Mesenchymal stem cell (in vitro differentiated cells and primary cell): ENCODE data around the gene CDKN2C. TPM values are rescaled to one million over a fixed set of nuclear protein-coding genes. Genes with fewer than 3 reads are reported as not detected.

Experiments used
- DNase-seq: peaks from one replicate; pipeline ENCODE4 v3.0.0-alpha.2; 2013
- H2AFZ ChIP-seq: one replicate; pipeline ENCODE4 v1.6.1; 2013; ENCODE audit warnings: low read depth, mild to moderate bottlenecking, control low read depth, inconsistent platforms, low read length, moderate library complexity
- H2AK5ac ChIP-seq: 2 replicates; pipeline ENCODE4 v1.6.1; 2013; ENCODE audit warnings: low read length, moderate library complexity, mild to moderate bottlenecking, inconsistent platforms; ENCODE audit not compliant: severe bottlenecking
- H2BK120ac ChIP-seq: one replicate; pipeline ENCODE4 v1.6.1; 2013; ENCODE audit warnings: low read depth, mild to moderate bottlenecking, inconsistent platforms, low read length, moderate library complexity
- H2BK12ac ChIP-seq, 2 experiments: one replicate each; pipeline ENCODE4 v1.6.1; 2013; ENCODE audit warnings: inconsistent platforms in 2 of 2, low read length in 2 of 2, mild to moderate bottlenecking in 2 of 2, moderate library complexity in 2 of 2, control low read depth in 1 of 2
- H2BK15ac ChIP-seq: one replicate; pipeline ENCODE4 v1.6.1; 2013; ENCODE audit warnings: mild to moderate bottlenecking, low read depth, inconsistent platforms; ENCODE audit not compliant: poor library complexity, severe bottlenecking
- H2BK5ac ChIP-seq: 2 replicates; pipeline ENCODE4 v1.6.1; 2013; ENCODE audit warnings: low read depth, mild to moderate bottlenecking, low read length, control low read depth, inconsistent platforms; ENCODE audit not compliant: poor library complexity, severe bottlenecking
- H3K14ac ChIP-seq, 2 experiments: one replicate each; pipeline ENCODE4 v1.6.1; 2013; ENCODE audit warnings: inconsistent platforms in 2 of 2, low read length in 2 of 2, control low read depth in 1 of 2, mild to moderate bottlenecking in 1 of 2, moderate library complexity in 1 of 2
- H3K18ac ChIP-seq, 2 experiments: one replicate each; pipeline ENCODE4 v1.6.1; 2013; ENCODE audit warnings: inconsistent platforms in 2 of 2, low read length in 2 of 2, control low read depth in 1 of 2, low read depth in 1 of 2, mild to moderate bottlenecking in 1 of 2
- H3K23ac ChIP-seq, 2 experiments: one replicate each; pipeline ENCODE4 v1.6.1; 2013; ENCODE audit warnings: inconsistent platforms in 2 of 2, low read length in 2 of 2, mild to moderate bottlenecking in 2 of 2, moderate library complexity in 2 of 2, control low read depth in 1 of 2
- H3K27ac ChIP-seq: 2 replicates; pipeline ENCODE4 v1.5.1; 2013; ENCODE audit warnings: mild to moderate bottlenecking, moderate library complexity, low read length, control low read depth, inconsistent platforms; ENCODE audit not compliant: poor library complexity, severe bottlenecking
- H3K27me3 ChIP-seq, 2 experiments: 2 replicates each; pipeline versions ENCODE4 v1.6.1 to v1.7.0; 2013; ENCODE audit warnings: low read length in 2 of 2, mild to moderate bottlenecking in 2 of 2, moderate library complexity in 2 of 2, control low read depth in 1 of 2, inconsistent platforms in 1 of 2; ENCODE audit not compliant: control insufficient read depth in 1 of 2, insufficient read depth in 1 of 2
- H3K36me3 ChIP-seq, 2 experiments: 2 replicates each; pipeline versions ENCODE4 v1.6.1 to v1.7.0; 2013; ENCODE audit warnings: low read length in 2 of 2, control low read depth in 1 of 2, inconsistent platforms in 1 of 2, low read depth in 1 of 2, mild to moderate bottlenecking in 1 of 2; ENCODE audit not compliant: insufficient read depth in 2 of 2, control insufficient read depth in 1 of 2
- H3K4ac ChIP-seq, 2 experiments: one replicate each; pipeline ENCODE4 v1.6.1; 2013; ENCODE audit warnings: inconsistent platforms in 2 of 2, low read length in 2 of 2, mild to moderate bottlenecking in 2 of 2, moderate library complexity in 2 of 2, control low read depth in 1 of 2, low read depth in 1 of 2
- H3K4me1 ChIP-seq: 2 replicates; pipeline ENCODE4 v1.6.1; 2013; ENCODE audit warnings: low read depth, low read length, control low read depth; ENCODE audit not compliant: control insufficient read depth, insufficient read depth
- H3K4me2 ChIP-seq: 2 replicates; pipeline ENCODE4 v1.6.1; 2013; ENCODE audit warnings: low read length, mild to moderate bottlenecking, inconsistent platforms; ENCODE audit not compliant: poor library complexity, severe bottlenecking
- H3K4me3 ChIP-seq, 2 experiments: 2 replicates each; pipeline versions ENCODE4 v1.5.1 to v1.7.0; 2013; ENCODE audit warnings: low read length in 2 of 2, mild to moderate bottlenecking in 2 of 2, control low read depth in 1 of 2, low read depth in 1 of 2; ENCODE audit not compliant: insufficient read depth in 1 of 2
- H3K79me1 ChIP-seq: replicated peaks from 2 replicates; pipeline ENCODE4 v1.6.1; 2013; ENCODE audit warnings: mild to moderate bottlenecking, control low read depth, low read length, inconsistent platforms; ENCODE audit not compliant: poor library complexity, severe bottlenecking
- H3K9ac ChIP-seq: 2 replicates; pipeline ENCODE4 v1.7.0; 2013; ENCODE audit warnings: mild to moderate bottlenecking, low read length, moderate library complexity
- H3K9me3 ChIP-seq: 2 replicates; pipeline ENCODE4 v1.7.0; 2013; ENCODE audit warnings: mild to moderate bottlenecking, low read length; ENCODE audit not compliant: control insufficient read depth
- H4K8ac ChIP-seq: one replicate; pipeline ENCODE4 v1.6.1; 2013; ENCODE audit warnings: inconsistent platforms, mild to moderate bottlenecking, low read length, moderate library complexity
- H4K91ac ChIP-seq: one replicate; pipeline ENCODE4 v1.6.1; 2013; ENCODE audit warnings: mild to moderate bottlenecking, low read length, inconsistent platforms
- WGBS: methylation state at CpG from one replicate; pipeline ENCODE4 v1.1.7; 2013; ENCODE audit warnings: mixed read lengths; 5-methylcytosine and 5-hydroxymethylcytosine counted together
- polyA plus RNA-seq, 2 experiments: library from polyadenylated mRNA; stranded (reverse); fragments of 200-250 nt; gene quantifications; one replicate each; pipeline ENCODE4 v1.2.3, GENCODE V29; 2013

Gene CDKN2C
- 2.0 TPM for polyA plus RNA-seq (2013, experiment 1 of 2)
- polyA plus RNA-seq (2013, experiment 2 of 2), result 2.1 TPM

DNA sequence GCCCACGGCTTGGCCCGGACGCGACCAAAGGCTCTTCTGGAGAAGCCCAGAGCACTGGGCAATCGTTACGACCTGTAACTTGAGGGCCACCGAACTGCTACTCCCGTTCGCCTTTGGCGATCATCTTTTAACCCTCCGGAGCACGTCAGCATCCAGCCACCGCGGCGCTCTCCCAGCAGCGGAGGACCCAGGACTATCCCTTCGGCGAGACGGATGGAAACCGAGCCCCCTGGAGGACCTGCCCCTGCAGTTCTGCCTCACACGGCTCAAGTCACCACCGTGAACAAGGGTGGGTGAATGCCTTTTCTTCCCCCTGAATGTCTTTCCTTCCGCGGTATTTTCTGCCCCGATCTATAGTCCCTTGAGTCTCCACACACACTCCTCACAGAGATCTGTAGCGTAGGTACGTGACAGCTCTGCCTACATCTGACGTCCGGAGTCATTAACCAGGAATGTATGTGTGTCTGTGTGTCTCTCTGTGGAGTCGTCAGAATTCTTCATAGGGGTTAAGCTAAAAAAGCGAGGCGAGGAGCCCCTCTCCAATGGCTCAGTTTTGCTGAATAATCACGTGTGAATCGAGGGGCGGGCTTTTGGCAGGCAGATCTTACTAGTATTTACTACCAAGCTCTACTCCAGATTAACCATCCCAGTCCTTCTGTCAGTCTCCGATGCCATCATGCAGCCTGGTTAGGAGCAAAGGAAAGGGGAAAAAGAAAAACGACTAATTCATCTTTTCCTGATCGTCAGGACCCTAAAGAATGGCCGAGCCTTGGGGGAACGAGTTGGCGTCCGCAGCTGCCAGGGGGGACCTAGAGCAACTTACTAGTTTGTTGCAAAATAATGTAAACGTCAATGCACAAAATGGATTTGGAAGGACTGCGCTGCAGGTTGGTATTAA lies at the start of gene CDKN2C:
Gene CDKN2C (plus strand): TSS at position 635 of the 898 bp plus-strand sequence. CDS start 124 bp downstream, at position 759.
- H3K9ac ChIP-seq, result peak within 1 kb of the TSS; percentile 89

DNA sequence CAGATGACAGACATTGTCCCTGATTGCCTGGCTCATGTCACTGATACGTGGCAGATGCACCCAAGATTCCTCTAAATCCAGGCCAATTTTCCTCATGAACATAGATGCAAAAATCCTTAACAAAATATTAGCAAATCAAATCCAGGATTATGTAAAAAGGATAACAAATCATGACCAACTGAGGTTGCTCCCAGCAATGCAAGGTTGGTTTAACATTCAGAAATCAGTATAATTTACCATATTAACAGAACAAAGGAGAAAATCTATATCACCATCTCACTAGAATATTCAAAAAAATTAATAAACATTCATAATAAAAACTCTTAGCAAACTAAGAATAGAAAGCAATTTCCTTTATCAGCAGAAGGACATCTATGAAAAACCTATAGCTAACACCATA lies 49.6 kb upstream of the CDKN2C start:
- Histone ChIP-seq H3K79me1 (peaks cover 23% of the 10 kb centered on the region), H2AFZ (no peak overlapping the region), H3K4me2 (no peak overlapping the region), H3K27ac (no peak overlapping the region), H3K4me1 (no peaks in the 10 kb centered on the region), H3K18ac (no peak overlapping the region), H2BK15ac (no peak overlapping the region), H2AK5ac (no peak overlapping the region), H3K9ac (no peak overlapping the region), H3K9me3 (peaks cover 14% of the 10 kb centered on the region), H2BK5ac (no peak overlapping the region), H2BK12ac (no peak overlapping the region), H3K23ac (no peak overlapping the region), H2BK120ac (no peak overlapping the region), H3K27me3 (no peaks in the 10 kb centered on the region), H3K4me3 (no peak overlapping the region), H4K8ac (no peak overlapping the region), H3K4ac (no peak overlapping the region), H3K14ac (no peak overlapping the region), H4K91ac (no peak overlapping the region), H3K36me3 (no peaks in the 10 kb centered on the region)
- no peak for DNase-seq
- WGBS, result 100% methylated on average over 1 of the region's 1 CpG

More for the DNA sequence above, at the start of gene CDKN2C:
- WGBS, result 2% methylated on average over 38 of the region's 44 CpGs
- Histone ChIP-seq H2BK12ac (no peak within 1 kb of the TSS), H2AFZ (peak within 1 kb of the TSS; percentile 39), H3K4me3 (peak within 1 kb of the TSS; percentile 64 to 92), H3K9me3 (no peaks in the 10 kb centered on the region), H2BK15ac (peak within 1 kb of the TSS; percentile 36), H3K4me2 (peak within 1 kb of the TSS; percentile 99), H3K23ac (peak within 1 kb of the TSS in 1 of 2 experiments; percentile 94), H4K8ac (peak within 1 kb of the TSS; percentile 7), H3K4me1 (peaks cover 1% of the 10 kb centered on the region), H3K18ac (peak within 1 kb of the TSS in 1 of 2 experiments; percentile 18), H3K79me1 (peaks cover 3% of the 10 kb centered on the region), H3K36me3 (no peaks in the 10 kb centered on the region), H2BK5ac (no peak within 1 kb of the TSS), H3K27me3 (no peaks in the 10 kb centered on the region), H3K4ac (peak within 1 kb of the TSS in 1 of 2 experiments; percentile 12), H3K14ac (no peak within 1 kb of the TSS), H4K91ac (no peak within 1 kb of the TSS), H2BK120ac (no peak within 1 kb of the TSS), H3K27ac (peak within 1 kb of the TSS; percentile 36), H2AK5ac (no peak within 1 kb of the TSS)
- DNase-seq, result peak; percentile 88

DNA sequence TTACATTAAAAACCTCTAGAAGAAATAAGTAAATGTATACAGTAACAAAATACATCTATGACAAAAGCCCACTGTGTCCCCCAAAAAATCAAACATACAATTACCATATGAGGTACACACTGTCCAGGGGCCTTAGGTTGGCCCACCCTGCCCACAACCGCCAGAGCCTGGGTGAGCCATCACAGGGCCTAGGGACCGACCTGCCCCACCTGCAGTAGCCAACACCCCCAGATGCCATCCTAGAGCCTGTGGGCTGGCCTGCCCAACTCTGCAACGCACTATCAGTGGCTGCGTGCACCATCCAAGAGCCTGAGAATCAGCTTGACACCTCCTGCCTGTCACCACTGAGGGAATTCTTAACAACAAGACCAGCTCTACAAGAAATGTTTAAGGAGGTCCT lies 49.0 kb upstream of the CDKN2C start:
- Histone ChIP-seq H3K14ac (no peak overlapping the region), H3K18ac (no peak overlapping the region), H4K8ac (no peak overlapping the region), H3K9me3 (peaks cover 14% of the 10 kb centered on the region), H2AFZ (no peak overlapping the region), H2BK12ac (no peak overlapping the region), H3K23ac (no peak overlapping the region), H4K91ac (no peak overlapping the region), H3K4me3 (no peak overlapping the region), H3K27ac (no peak overlapping the region), H3K36me3 (no peaks in the 10 kb centered on the region), H2BK120ac (no peak overlapping the region), H2AK5ac (no peak overlapping the region), H3K4ac (no peak overlapping the region), H3K4me2 (no peak overlapping the region), H3K9ac (no peak overlapping the region), H3K4me1 (no peaks in the 10 kb centered on the region), H2BK15ac (no peak overlapping the region), H3K27me3 (no peaks in the 10 kb centered on the region), H2BK5ac (no peak overlapping the region), H3K79me1 (peaks cover 25% of the 10 kb centered on the region)
- 97% methylated on average over 4 of the region's 4 CpGs for WGBS
- DNase-seq, result no peak

- Histone ChIP-seq H3K9ac (no peak overlapping the region), H2BK5ac (no peak overlapping the region), H3K4me2 (no peak overlapping the region), H3K4me3 (no peak overlapping the region), H3K4ac (no peak overlapping the region), H3K79me1 (peaks cover 24% of the 10 kb centered on the region), H3K27me3 (no peaks in the 10 kb centered on the region), H2AK5ac (no peak overlapping the region), H3K9me3 (peaks cover 14% of the 10 kb centered on the region), H3K14ac (no peak overlapping the region), H3K36me3 (no peaks in the 10 kb centered on the region), H2BK120ac (no peak overlapping the region), H3K18ac (no peak overlapping the region), H3K4me1 (no peaks in the 10 kb centered on the region), H4K8ac (no peak overlapping the region), H3K23ac (no peak overlapping the region), H2AFZ (no peak overlapping the region), H4K91ac (no peak overlapping the region), H2BK12ac (no peak overlapping the region), H2BK15ac (no peak overlapping the region), H3K27ac (no peak overlapping the region)
- 100% methylated on average over 1 of the region's 1 CpG for WGBS
- no peak for DNase-seq
These were observed 46.5 kb upstream of the CDKN2C start for GRCh38 chr1:50923564-50923963.
